HEK293T (cell line): ENCODE data around the gene POLR3H.

Experiments
- BHLHE40 ChIP-seq: fragments of 450-650 bp; IDR thresholded peaks from 2 replicates; pipeline ENCODE4 v1.6.1; 2016; ENCODE audit warnings: mild to moderate bottlenecking, moderate library complexity, borderline replicate concordance
- FOXM1 ChIP-seq: fragments of 450-650 bp; IDR thresholded peaks from 2 replicates; pipeline ENCODE4 v1.6.1; 2017; ENCODE audit warnings: mild to moderate bottlenecking, borderline replicate concordance

DNA sequence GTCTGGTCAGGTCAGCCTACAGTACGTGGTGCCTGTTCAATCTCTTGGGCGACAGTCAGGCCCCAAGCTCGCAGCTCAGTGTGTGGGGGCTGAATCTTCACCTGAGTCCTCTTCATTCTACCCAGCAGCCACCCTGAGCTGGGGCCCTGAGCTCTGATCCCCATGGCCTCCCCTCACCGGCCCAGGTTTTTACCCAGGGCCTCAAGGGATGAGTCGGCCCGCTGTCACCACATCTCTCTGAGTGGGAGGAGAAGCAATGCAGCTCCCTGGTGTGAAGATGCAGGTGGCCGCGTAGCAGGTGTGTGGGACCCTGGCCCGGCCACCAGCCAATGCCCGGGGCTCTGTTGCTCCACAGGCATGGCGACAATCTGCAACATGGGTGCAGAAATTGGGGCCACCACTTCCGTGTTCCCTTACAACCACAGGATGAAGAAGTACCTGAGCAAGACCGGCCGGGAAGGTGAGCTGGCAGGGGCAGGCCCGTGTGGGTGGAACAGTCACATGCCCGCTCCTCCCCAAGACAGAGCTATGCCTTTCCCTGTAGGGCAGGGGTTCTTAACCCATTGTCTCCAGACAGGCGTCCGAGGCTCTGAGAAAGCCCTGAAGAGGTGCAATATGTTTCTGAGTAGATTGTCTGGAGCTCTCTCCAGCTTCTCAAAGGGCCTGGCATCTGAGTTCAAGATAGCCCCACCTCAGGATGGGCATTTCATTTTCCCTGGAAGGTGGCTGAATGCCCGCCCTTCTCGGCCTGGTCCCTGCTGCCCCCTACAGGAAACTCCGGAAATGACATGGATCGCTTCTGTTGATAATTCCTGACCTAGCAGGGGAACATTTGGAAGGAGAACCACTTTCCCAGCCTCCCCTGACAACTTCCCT lies 26.9 kb downstream of the POLR3H start:
- no peak for TF ChIP-seq FOXM1
- no peak for TF ChIP-seq BHLHE40
